Ascending aorta (tissue), 2 donors: ENCODE results near the gene ELFN2. TPM values are rescaled to one million over a fixed set of nuclear protein-coding genes. Genes with fewer than 3 reads are reported as not detected.
"Not testable (repeated sequence)": the region's sequence is repeated elsewhere in the genome, so short reads cannot be mapped to it uniquely, and the experiment has no call there.

Source experiments
- DNase-seq, 2 donors: peaks; one replicate each; pipeline ENCODE4 v3.0.0-alpha.2; 2019; ENCODE audit warnings: low spot score in 2 of 2
- H3K27ac ChIP-seq, 2 donors: fragments of 200-600 bp; sonication (generic); one replicate each; pipeline ENCODE4 v1.5.1; 2016 to 2017; ENCODE audit warnings: mild to moderate bottlenecking in 1 of 2
- H3K27me3 ChIP-seq: fragments of 200-600 bp; sonication (generic); one replicate; pipeline ENCODE4 v1.5.1; 2017
- H3K36me3 ChIP-seq, 2 donors: fragments of 200-600 bp; sonication (generic); one replicate each; pipeline ENCODE4 v1.5.1; 2016
- H3K4me1 ChIP-seq, 2 donors: fragments of 200-600 bp; sonication (generic); one replicate each; pipeline ENCODE4 v1.5.1; 2016 to 2017; ENCODE audit warnings: mild to moderate bottlenecking in 1 of 2
- H3K4me3 ChIP-seq, 2 donors: fragments of 200-600 bp; sonication (generic); one replicate each; pipeline ENCODE4 v1.5.1; 2016 to 2017; ENCODE audit warnings: mild to moderate bottlenecking in 1 of 2
- H3K9me3 ChIP-seq, 2 donors: fragments of 200-600 bp; sonication (generic); one replicate each; pipeline ENCODE4 v1.5.1; 2016
- CTCF ChIP-seq, 3 experiments: fragments of 200-600 bp in 2 of 3; fragments of 450-650 bp in 1 of 3; sonication (generic) in 2 of 3; IDR thresholded peaks; one replicate each; pipeline ENCODE4 v1.5.1; 2016 to 2019; ENCODE audit warnings: antibody characterized with exemption in 3 of 3, mild to moderate bottlenecking in 1 of 3, moderate library complexity in 1 of 3
- intact Hi-C: fragments of 100-400 bp; cut with DNase I; formaldehyde crosslinking; loops from one replicate; pipeline ENCODE4 v1.15.1; 2023
- total RNA-seq: library from RNA; depleted of rRNA; stranded (reverse); fragments of >200 nt; gene quantifications from one replicate; pipeline ENCODE4 v1.1.0, GENCODE V29; 2016

Gene ELFN2
- total RNA-seq, 1 donor from 2014 or later: not detected

GRCh38 chr22:37404091-37404490 is 23.2 kb downstream of the ELFN2 start:
- H3K36me3 ChIP-seq: no peaks in the 10 kb centered on the region
- intact Hi-C loops: no loop called here
- DNase-seq: no peak
- H3K27me3 ChIP-seq: no peaks in the 10 kb centered on the region
- no peak for TF ChIP-seq CTCF (IDR thresholded peaks at IDR 0.05)
- H3K9me3 ChIP-seq: no peaks in the 10 kb centered on the region
- H3K27ac ChIP-seq: no peak overlapping the region
- H3K4me3 ChIP-seq: no peak overlapping the region
- H3K4me1 ChIP-seq: no peaks in the 10 kb centered on the region

GRCh38 chr22:37403267-37403960 is 23.9 kb downstream of the ELFN2 start:
- Histone ChIP-seq H3K36me3 (no peaks in the 10 kb centered on the region), H3K27me3 (no peaks in the 10 kb centered on the region), H3K9me3 (no peaks in the 10 kb centered on the region), H3K4me1 (no peaks in the 10 kb centered on the region), H3K4me3 (no peak overlapping the region), H3K27ac (no peak overlapping the region)
- TF ChIP-seq CTCF (IDR thresholded peaks at IDR 0.05): no peak
- intact Hi-C loops: no loop called here
- no peak for DNase-seq

GRCh38 chr22:37402184-37402506 is 25.1 kb downstream of the ELFN2 start:
- H3K9me3 ChIP-seq: no peaks in the 10 kb centered on the region
- H3K36me3 ChIP-seq: no peaks in the 10 kb centered on the region
- TF ChIP-seq CTCF (IDR thresholded peaks at IDR 0.05): no peak
- H3K27ac ChIP-seq: no peak overlapping the region
- no peak for DNase-seq
- no peak overlapping the region for H3K4me3 ChIP-seq
- intact Hi-C loops: no loop called here
- no peaks in the 10 kb centered on the region for H3K27me3 ChIP-seq
- no peaks in the 10 kb centered on the region for H3K4me1 ChIP-seq

- TF ChIP-seq CTCF (IDR thresholded peaks at IDR 0.05): no peak
- no peaks in the 10 kb centered on the region for H3K27me3 ChIP-seq
- no peaks in the 10 kb centered on the region for H3K36me3 ChIP-seq
- intact Hi-C loops: no loop called here
- H3K27ac ChIP-seq: no peak overlapping the region
- H3K4me3 ChIP-seq: no peak overlapping the region
- no peak for DNase-seq
- H3K4me1 ChIP-seq: no peaks in the 10 kb centered on the region
- H3K9me3 ChIP-seq: no peaks in the 10 kb centered on the region
Observed at GRCh38 chr22:37401401-37402183, 25.7 kb downstream of the ELFN2 start.

- no peak for TF ChIP-seq CTCF (IDR thresholded peaks at IDR 0.05)
- H3K4me3 ChIP-seq: no peak overlapping the region
- H3K36me3 ChIP-seq: no peaks in the 10 kb centered on the region
- intact Hi-C loops: no loop called here
- H3K4me1 ChIP-seq: no peaks in the 10 kb centered on the region
- no peaks in the 10 kb centered on the region for H3K9me3 ChIP-seq
- H3K27me3 ChIP-seq: no peaks in the 10 kb centered on the region
- DNase-seq: no peak
- H3K27ac ChIP-seq: no peak overlapping the region
Observed at GRCh38 chr22:37400719-37401118, 26.6 kb downstream of the ELFN2 start.

- H3K36me3 ChIP-seq, H3K27ac ChIP-seq, H3K27me3 ChIP-seq, H3K9me3 ChIP-seq, H3K4me1 ChIP-seq, intact Hi-C loops, H3K4me3 ChIP-seq, DNase-seq: not testable (repeated sequence)
Observed at GRCh38 chr22:37399457-37399856, 27.8 kb downstream of the ELFN2 start.
